SK-N-MC (cell line): ENCODE results near the gene PLPP4.

ENCODE experiments used
- EZH2 ChIP-seq: fragments of 200-600 bp; sonication (generic); IDR thresholded peaks from one replicate; pipeline ENCODE4 v1.6.1; 2017; ENCODE audit warnings: antibody characterized with exemption
- POLR2AphosphoS5 ChIP-seq: IDR thresholded peaks from 2 replicates; pipeline ENCODE4 v1.6.1; 2012; ENCODE audit warnings: mild to moderate bottlenecking, low read depth, low read length, borderline replicate concordance

- TF ChIP-seq EZH2 = no peak
- no peak for TF ChIP-seq POLR2AphosphoS5
Observed at GRCh38 chr10:120570418-120570817, 113.4 kb downstream of the PLPP4 start.
